Astrocyte of the spinal cord (primary cell): ENCODE data around the gene DDHD1.
A peak's percentile ranks its signal among the peaks of the same experiment; 100 is the strongest.

Source experiments
- DNase-seq: peaks from one replicate; pipeline ENCODE4 v3.0.0; 2011; ENCODE audit warnings: low read depth, low spot score
- H3K4me3 ChIP-seq: 2 replicates; pipeline ENCODE4 v1.5.1; 2011; ENCODE audit warnings: low read depth, mild to moderate bottlenecking, low read length, moderate library complexity
- in situ Hi-C: cut with HindIII; loops from 2 replicates; pipeline ENCODE4 v1.10.0; 2017; ENCODE audit warnings: low sequenced_read_pairs
- TF ChIP-seq, protein P1 (sequence below): IDR thresholded peaks from 2 replicates; pipeline ENCODE4 v1.5.1; 2012; ENCODE audit warnings: low read depth, mild to moderate bottlenecking, low read length, inconsistent platforms

DDHD1 gene

GRCh38 chr14:53004976-53005375 lies 148.1 kb downstream of the DDHD1 start:
- in situ Hi-C loops, result no loop called here
- H3K4me3 ChIP-seq, result no peak overlapping the region
- no peak for DNase-seq
- TF ChIP-seq, protein P1, sequence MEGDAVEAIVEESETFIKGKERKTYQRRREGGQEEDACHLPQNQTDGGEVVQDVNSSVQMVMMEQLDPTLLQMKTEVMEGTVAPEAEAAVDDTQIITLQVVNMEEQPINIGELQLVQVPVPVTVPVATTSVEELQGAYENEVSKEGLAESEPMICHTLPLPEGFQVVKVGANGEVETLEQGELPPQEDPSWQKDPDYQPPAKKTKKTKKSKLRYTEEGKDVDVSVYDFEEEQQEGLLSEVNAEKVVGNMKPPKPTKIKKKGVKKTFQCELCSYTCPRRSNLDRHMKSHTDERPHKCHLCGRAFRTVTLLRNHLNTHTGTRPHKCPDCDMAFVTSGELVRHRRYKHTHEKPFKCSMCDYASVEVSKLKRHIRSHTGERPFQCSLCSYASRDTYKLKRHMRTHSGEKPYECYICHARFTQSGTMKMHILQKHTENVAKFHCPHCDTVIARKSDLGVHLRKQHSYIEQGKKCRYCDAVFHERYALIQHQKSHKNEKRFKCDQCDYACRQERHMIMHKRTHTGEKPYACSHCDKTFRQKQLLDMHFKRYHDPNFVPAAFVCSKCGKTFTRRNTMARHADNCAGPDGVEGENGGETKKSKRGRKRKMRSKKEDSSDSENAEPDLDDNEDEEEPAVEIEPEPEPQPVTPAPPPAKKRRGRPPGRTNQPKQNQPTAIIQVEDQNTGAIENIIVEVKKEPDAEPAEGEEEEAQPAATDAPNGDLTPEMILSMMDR, result no peak

GRCh38 chr14:53003776-53004175 lies 149.3 kb downstream of the DDHD1 start:
- H3K4me3 ChIP-seq, result no peak overlapping the region
- DNase-seq, result no peak
- TF ChIP-seq, protein P1, result no peak
- in situ Hi-C loops, result no loop called here

- in situ Hi-C loops, result no loop called here
- no peak for DNase-seq
- TF ChIP-seq, protein P1, result no peak
- H3K4me3 ChIP-seq, result no peak overlapping the region
Measured at GRCh38 chr14:53002576-53002975, 150.5 kb downstream of the DDHD1 start.

GRCh38 chr14:53001787-53002378 lies 151.2 kb downstream of the DDHD1 start:
- in situ Hi-C loops, result no loop called here
- no peak overlapping the region for H3K4me3 ChIP-seq
- TF ChIP-seq, protein P1, result no peak
- DNase-seq, result no peak

DNA sequence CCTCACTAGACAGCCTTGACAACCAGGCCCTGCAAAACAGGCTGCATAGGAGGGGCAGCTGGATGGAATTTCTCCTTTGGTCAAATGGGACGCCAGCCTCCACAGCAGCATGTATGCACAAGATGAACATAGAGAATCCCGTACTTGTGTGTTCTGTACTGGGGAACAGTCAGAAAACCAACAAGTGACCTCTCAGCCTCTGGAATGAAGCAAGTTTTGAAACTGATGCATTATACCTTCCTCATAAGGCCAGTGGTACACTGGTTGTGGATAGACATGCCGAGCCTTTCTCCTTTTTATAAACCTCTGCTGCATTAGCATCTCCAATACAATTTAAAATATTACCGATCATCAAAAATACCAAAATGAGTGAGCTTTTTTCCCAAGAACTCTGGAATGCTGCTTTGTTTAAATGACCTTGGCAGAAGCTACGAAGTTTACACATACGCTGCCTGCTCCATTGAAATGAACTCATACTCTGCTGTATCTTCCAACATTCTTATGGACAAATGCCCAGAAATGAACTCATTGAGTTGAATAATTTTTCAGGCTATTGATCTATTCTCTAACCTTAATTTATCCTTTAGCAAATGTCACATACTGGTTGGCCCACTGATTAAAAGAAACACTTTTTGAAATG lies 154.6 kb downstream of the DDHD1 start:
- TF ChIP-seq, protein P1, result no peak
- in situ Hi-C loops, result no loop called here
- DNase-seq, result peak; percentile 80
- H3K4me3 ChIP-seq, result no peak overlapping the region

DNA sequence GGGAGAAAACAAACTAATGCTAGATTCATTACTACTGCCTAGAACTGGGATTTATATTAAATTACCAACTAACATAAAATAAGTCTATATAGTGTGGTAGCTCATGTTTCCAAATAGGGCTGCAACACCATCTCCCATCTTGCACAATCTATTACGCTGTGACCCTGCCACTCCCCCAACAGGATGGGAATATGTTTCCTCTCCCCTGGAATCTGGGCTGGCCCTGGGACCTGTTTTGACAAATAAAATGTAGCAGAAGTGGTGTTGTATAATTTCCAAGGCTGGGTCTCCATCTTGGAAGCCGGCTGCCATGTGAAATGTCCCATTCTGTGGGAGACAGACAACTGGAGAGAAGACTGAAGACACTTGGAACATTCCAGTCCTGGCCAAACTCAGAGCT lies 156.6 kb downstream of the DDHD1 start:
- TF ChIP-seq, protein P1, result no peak
- no peak for DNase-seq
- H3K4me3 ChIP-seq, result no peak overlapping the region
- in situ Hi-C loops, result no loop called here

DNA sequence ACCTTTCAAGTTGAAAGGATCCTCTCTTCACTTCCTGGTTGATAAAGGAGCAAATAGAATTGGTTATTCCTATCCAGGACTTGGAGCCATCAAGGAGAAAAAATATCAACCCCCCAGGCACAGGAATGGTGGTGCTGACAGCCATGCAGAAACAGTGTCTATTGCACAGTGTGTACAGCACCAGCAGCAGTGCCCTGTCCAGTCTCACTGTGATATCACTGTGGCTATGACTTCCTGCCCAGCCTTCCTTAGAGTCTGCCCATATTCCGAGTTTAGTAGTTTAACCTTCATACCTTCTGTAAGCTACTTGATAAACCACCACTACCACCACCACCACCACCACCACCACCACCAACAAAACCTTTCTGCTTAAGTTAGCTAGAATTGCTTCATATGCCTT lies 157.1 kb downstream of the DDHD1 start:
- no peak for DNase-seq
- in situ Hi-C loops, result no loop called here
- no peak overlapping the region for H3K4me3 ChIP-seq
- TF ChIP-seq, protein P1, result no peak
